GM18861 (cell line): ENCODE measurements around the gene C10orf71.

Source experiments
- ATAC-seq: cut with Tn5 transposase; IDR thresholded peaks from one replicate; pipeline ENCODE4 v1.9.1; 2021; ENCODE audit not compliant: unreplicated experiment

The C10orf71 gene

DNA sequence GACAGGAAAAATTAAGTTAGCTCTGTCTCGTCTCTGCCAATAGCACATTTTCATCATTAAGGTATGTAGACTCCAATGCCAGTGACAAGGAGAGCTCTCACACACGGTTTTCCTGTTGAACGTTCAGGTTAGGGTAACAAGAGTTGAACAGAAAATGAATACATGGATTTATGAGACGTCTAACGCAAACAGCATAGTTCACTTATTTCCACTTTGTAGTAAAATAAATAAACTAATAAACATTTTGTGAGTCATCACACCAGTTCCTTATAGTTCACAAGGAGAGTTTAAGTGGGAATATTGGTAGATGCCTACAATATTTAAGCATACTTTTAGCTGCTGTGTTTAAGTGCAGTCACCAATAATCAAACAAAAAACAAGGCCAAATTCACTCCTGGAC, 75.8 kb downstream of the C10orf71 start:
- ATAC-seq = no peak

DNA sequence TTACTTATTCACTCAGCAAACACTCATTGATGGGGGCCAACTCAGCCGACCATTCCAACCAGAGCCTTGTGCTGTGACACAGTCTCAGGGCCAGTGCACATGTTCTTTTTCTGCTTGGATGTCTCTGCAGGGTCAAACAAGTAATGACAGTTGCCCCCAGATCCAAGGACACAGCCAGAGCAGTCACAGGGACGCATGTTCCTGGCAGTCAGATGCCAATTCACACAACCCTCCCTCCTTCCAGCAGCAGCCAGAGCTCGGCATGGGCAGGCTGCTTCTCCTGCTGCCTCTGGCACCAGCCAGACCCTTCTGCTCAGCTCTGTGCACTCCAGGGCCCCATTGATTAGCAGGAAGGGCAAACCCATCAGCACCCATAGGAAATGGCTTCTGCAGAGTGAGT, 76.6 kb downstream of the C10orf71 start:
- no peak for ATAC-seq
